GM12891 (cell line): ENCODE data around the gene MIOX.
"Not testable (repeated sequence)": the region's sequence is repeated elsewhere in the genome, so short reads cannot be mapped to it uniquely, and the experiment has no call there.

Source experiments
- DNase-seq: peaks from one replicate; pipeline ENCODE4 v3.0.0; 2011; ENCODE audit warnings: low spot score; ENCODE audit not compliant: insufficient read length
- FAIRE-seq: peaks from 2 replicates; lab custom pipeline; 2011; peaks lifted over from hg19 to GRCh38; lab: Jason Lieb, UNC
- PAX5 ChIP-seq: IDR thresholded peaks from 2 replicates; pipeline ENCODE4 v1.6.1; 2011; ENCODE audit warnings: low read length, moderate library complexity, mild to moderate bottlenecking; ENCODE audit not compliant: insufficient read depth, severe bottlenecking
- POLR2A ChIP-seq: IDR thresholded peaks from 2 replicates; pipeline ENCODE4 v1.6.1; 2011; ENCODE audit warnings: low read depth, low read length, control low read depth
- POLR2AphosphoS5 ChIP-seq: IDR thresholded peaks from 2 replicates; pipeline ENCODE4 v1.6.1; 2011; ENCODE audit warnings: low read depth, low read length, control low read depth
- POU2F2 ChIP-seq: IDR thresholded peaks from 2 replicates; pipeline ENCODE4 v1.6.1; 2011; ENCODE audit warnings: low read depth, mild to moderate bottlenecking, control low read depth, low read length, moderate library complexity
- SPI1 ChIP-seq: IDR thresholded peaks from 2 replicates; pipeline ENCODE4 v1.6.1; 2011; ENCODE audit warnings: low read depth, low read length, control low read depth
- TAF1 ChIP-seq: IDR thresholded peaks from 2 replicates; pipeline ENCODE4 v1.6.1; 2011; ENCODE audit warnings: low read depth, low read length, control low read depth

The MIOX gene

GRCh38 chr22:50516891-50517290, 30.2 kb downstream of the MIOX start:
- DNase-seq (no peak), FAIRE-seq (no peak)
- no peak for TF ChIP-seq POLR2AphosphoS5
- no peak for TF ChIP-seq POLR2A
- TF ChIP-seq TAF1 = no peak
- TF ChIP-seq POU2F2 = no peak
- no peak for TF ChIP-seq PAX5
- no peak for TF ChIP-seq SPI1

DNA sequence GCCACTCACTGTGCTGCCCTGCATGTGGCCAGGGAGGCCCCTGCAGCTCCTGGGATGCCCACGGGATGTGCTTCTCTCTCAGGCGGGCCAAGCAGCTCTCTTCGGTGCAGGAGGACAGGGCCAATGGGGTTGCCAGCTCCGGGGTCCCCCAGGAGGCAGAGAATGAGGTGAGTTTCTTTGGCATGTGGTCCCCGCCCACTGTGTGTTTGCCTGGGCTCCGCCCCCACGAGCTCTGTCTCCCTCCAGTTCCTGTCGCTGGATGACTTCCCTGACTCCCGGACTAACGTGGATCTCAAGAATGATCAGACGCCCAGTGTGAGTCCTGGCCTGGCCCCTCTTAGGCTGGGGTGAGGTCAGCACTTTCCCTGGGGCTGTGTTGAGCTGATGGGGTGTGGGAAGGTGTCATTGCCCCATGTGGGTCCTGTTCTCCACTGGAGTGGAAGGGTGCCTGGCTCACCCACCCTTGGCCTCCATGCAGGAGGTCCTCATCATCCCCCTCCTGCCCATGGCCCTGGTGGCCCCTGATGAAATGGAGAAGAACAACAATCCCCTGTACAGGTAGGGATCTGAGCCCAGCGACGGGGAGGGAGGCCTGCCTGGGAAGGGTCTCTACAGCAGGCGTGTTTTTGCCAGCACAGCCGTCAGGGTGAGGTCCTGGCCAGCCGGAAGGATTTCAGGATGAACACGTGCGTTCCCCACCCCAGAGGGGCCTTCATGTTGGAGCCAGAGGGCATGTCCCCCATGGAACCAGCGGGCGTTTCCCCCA, 31.0 kb downstream of the MIOX start:
- no peak for DNase-seq
- no peak for FAIRE-seq
- TF ChIP-seq TAF1 (no peak), POU2F2 (no peak), POLR2A (no peak), POLR2AphosphoS5 (no peak), SPI1 (no peak), PAX5 (no peak)

DNA sequence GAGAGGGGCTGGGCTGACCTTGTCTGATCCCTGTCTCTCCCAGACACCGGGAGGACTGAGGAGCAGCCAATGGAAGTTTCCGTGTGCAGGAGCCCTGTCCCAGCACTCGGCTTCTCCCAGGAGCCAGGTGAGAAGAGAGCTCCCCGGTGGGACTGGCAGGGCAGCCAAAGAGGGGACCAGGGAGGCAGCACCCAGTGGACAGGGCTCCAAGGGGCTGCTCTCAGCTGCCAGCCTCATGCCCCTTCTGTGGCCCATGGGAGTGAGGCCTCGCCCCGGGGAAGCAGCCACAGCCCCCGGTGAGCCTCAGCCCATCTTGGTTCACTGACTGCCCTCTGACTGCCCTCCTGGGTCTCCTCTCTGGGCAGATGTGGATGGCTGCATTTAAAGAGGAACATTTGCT, 31.9 kb downstream of the MIOX start:
- TF ChIP-seq TAF1 = no peak
- TF ChIP-seq PAX5 = no peak
- no peak for TF ChIP-seq POU2F2
- no peak for TF ChIP-seq POLR2AphosphoS5
- TF ChIP-seq POLR2A = no peak
- TF ChIP-seq SPI1 = no peak
- DNase-seq (no peak), FAIRE-seq (no peak)

GRCh38 chr22:50519151-50519550, 32.5 kb downstream of the MIOX start:
- DNase-seq = no peak
- TF ChIP-seq TAF1 (no peak), POLR2AphosphoS5 (no peak), SPI1 (no peak), POLR2A (no peak), PAX5 (no peak), POU2F2 (no peak)
- no peak for FAIRE-seq

DNA sequence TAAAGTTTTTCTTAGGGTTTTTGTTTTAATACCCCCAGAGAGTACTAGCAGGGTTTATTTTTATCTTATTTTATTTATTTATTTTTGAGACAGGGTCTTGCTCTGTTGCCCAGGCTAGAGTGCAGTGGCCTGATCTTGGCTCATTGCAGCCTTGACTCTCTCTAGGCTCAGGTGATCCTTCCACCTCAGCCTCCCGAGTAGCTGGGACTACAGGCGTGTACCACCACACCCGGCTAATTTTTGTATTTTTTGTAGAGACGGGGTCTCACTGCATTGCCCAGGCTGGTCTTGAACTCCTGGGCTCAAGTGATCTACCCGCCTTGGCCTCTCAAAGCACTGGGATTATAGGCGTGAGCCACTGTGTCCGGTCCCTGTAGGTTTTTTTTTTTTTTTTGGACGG, 33.5 kb downstream of the MIOX start:
- FAIRE-seq, DNase-seq: not testable (repeated sequence)

DNA sequence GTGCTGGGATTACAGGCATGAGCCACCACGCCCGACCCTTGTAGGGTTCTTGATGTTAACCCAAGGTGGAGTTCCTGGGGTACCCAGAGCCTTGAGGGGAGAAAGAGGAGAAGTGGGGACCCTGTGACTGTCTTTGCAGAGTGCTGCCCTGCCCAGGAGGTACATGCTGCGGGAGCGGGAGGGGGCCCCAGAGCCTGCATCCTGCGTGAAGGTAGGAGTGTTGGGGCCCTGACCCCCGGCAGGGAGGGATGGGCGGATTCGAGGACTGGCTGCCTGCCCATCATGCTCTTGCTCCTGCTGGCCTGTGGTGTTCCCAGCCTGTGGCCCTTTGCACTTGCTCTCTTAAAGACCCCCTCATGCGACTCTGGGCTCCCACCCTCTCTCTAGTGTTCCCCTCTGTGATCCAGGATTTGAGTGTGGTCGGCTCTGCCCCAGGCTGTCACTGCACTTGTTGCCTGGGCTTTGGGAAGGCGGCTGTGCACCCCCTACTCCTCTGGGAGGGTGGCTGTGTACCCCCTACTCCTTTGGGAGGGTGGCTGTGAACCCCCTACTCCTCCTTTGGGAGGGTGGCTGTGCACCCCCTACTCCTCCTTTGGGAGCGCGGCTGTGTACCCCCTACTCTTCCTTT, 34.3 kb downstream of the MIOX start:
- TF ChIP-seq SPI1 (no peak), POLR2A (no peak), POLR2AphosphoS5 (no peak), PAX5 (no peak), TAF1 (no peak), POU2F2 (no peak)
- DNase-seq = no peak
- no peak for FAIRE-seq

DNA sequence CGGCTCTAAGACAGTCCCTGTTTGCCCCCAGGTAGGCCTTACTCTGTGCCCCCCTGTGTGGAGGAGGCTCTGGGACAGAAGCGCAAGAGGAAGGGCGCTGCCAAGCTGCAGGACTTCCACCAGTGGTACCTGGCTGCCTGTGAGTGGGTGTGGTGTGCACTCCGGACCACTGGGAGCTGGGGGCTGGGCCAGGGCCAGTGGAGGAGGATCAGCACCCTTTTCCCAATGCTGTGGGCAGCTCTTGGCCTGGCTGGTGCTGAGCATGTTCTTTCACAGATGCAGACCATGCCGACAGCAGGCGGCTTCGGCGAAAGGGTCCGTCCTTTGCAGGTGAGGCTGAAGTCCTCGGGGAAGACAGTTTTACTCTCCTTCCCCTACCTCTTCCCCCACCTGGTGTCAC, 35.1 kb downstream of the MIOX start:
- TF ChIP-seq POLR2A = no peak
- no peak for TF ChIP-seq PAX5
- no peak for TF ChIP-seq SPI1
- TF ChIP-seq POU2F2 = no peak
- TF ChIP-seq POLR2AphosphoS5 = no peak
- no peak for TF ChIP-seq TAF1
- no peak for FAIRE-seq
- no peak for DNase-seq

DNA sequence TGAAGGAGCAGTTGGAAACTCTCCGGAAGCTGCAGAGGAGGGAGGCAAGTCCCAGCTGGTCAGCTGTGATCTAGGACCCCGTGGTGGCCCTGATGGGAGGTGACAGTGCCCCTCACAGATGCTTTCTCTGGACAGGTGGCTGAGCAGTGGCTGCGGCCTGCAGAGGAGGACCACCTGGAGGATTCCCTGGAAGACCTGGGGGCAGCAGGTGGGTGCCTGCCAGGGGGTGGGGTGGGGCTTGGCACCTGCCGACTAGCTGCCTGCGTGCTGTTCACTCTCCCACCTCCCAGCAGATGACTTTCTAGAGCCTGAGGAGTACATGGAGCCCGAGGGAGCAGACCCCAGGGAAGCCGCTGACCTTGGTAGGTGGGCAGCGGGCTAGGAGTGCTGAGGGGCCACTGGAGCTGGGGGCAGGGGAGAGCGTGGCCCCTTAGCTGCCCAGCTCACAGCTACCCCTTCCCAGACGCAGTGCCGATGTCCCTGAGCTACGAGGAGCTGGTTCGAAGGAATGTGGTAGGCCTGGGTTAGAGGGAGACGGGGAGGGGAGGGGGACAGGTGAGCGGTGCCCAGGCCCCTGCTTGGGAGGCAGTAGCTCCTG, 35.6 kb downstream of the MIOX start:
- DNase-seq (no peak), FAIRE-seq (no peak)
- TF ChIP-seq POLR2AphosphoS5 (no peak; the same call in 1 of the 2 replicates), SPI1 (no peak), PAX5 (no peak), POU2F2 (no peak), POLR2A (no peak), TAF1 (no peak)

- FAIRE-seq (no peak), DNase-seq (no peak)
- no peak for TF ChIP-seq POLR2A
- TF ChIP-seq TAF1 = no peak
- TF ChIP-seq POU2F2 = no peak
- TF ChIP-seq PAX5 = no peak
- peak; percentile 43; the same call in 1 of the 2 replicates for TF ChIP-seq POLR2AphosphoS5
- TF ChIP-seq SPI1 = no peak
Measured at GRCh38 chr22:50522806-50523438, 36.3 kb downstream of the MIOX start.

GRCh38 chr22:50523458-50523805, 36.8 kb downstream of the MIOX start:
- TF ChIP-seq POU2F2 (no peak), POLR2AphosphoS5 (no peak), PAX5 (no peak), SPI1 (no peak), TAF1 (no peak), POLR2A (0 out of 2 replicates have a peak, but pooled peaks have one; percentile 10)
- DNase-seq = no peak
- FAIRE-seq = no peak
